ENCODE results near the gene CNPY2. TPM values are rescaled to one million over a fixed set of nuclear protein-coding genes. Genes with fewer than 3 reads are reported as not detected.
"Not testable (repeated sequence)": the region's sequence is repeated elsewhere in the genome, so short reads cannot be mapped to it uniquely, and the experiment has no call there.

Gene CNPY2
- total RNA-seq, 4 donors from 2014 or later = 72.5 to 131 (median 91.0) TPM

DNA sequence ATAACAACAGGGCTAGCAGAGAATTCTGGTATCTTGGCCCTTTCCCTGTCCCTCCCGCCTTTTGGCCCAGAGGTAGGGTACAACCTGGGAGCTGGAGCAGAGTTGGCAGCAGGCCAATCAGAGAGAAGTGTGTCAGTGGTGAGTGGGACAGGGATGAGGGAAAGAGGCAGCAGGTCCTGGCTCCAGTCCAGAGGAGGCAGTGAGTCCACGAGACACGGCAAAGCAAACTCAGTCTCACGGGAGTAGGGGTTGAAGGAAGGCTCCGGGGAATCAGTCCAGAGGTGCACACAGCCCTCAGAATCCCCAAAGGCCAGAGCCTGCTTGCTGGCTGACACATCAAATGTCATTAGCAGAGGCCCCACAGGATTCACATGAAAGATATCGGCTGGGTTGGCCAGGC, 10.7 kb upstream of the CNPY2 start:
- Histone ChIP-seq H3K9me3 (no peaks in the 10 kb centered on the region), H3K4me3 (no peak overlapping the region), H3K27me3 (no peaks in the 10 kb centered on the region), H3K27ac (no peak overlapping the region), H3K36me3 (peaks cover 0 to 68% (median 0%) of the 10 kb centered on the region in 3 donors), H3K4me1 (no peaks in the 10 kb centered on the region)
- DNase-seq = peak in 1 of 3 donors; percentile 31
- TF ChIP-seq CTCF (IDR thresholded peaks at IDR 0.05) (no peak), POLR2A (IDR thresholded peaks at IDR 0.05) (no peak)

GRCh38 chr12:56326126-56326525, 10.3 kb upstream of the CNPY2 start:
- TF ChIP-seq POLR2A (IDR thresholded peaks at IDR 0.05) (no peak), CTCF (IDR thresholded peaks at IDR 0.05) (no peak)

DNA sequence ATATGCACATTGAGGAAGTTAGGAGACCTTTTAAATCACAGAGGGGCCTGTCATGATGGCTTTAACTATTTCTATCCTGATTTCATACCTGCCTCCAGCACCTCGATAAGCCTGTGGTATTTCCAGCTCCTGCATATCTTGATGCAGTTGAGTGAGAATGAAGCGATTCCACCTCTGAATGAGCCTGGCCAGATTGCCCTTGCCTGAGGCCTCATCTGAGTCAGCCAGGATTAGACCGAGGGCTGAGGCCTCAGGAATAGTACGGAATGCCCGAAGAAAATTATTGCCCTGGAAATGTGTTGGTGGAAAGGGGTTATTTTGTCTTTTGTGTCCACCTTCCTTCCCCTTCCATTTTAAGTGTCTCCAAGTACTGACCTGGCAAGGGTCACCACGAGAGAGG, 8.4 kb upstream of the CNPY2 start:
- no peaks in the 10 kb centered on the region for H3K4me1 ChIP-seq
- no peak overlapping the region for H3K4me3 ChIP-seq
- no peaks in the 10 kb centered on the region for H3K9me3 ChIP-seq
- H3K27me3 ChIP-seq = no peaks in the 10 kb centered on the region
- H3K36me3 ChIP-seq = peaks cover 0 to 81% (median 0%) of the 10 kb centered on the region in 3 donors
- TF ChIP-seq POLR2A (IDR thresholded peaks at IDR 0.05) (no peak), CTCF (IDR thresholded peaks at IDR 0.05) (no peak)
- no peak overlapping the region for H3K27ac ChIP-seq
- DNase-seq = no peak

More at GRCh38 chr12:56326126-56326525, 10.3 kb upstream of the CNPY2 start:
- Histone ChIP-seq H3K4me3 (no peak overlapping the region), H3K27me3 (no peaks in the 10 kb centered on the region), H3K9me3 (no peaks in the 10 kb centered on the region), H3K4me1 (no peaks in the 10 kb centered on the region), H3K36me3 (peaks cover 0 to 68% (median 0%) of the 10 kb centered on the region in 3 donors), H3K27ac (no peak overlapping the region)
- no peak for DNase-seq

DNA sequence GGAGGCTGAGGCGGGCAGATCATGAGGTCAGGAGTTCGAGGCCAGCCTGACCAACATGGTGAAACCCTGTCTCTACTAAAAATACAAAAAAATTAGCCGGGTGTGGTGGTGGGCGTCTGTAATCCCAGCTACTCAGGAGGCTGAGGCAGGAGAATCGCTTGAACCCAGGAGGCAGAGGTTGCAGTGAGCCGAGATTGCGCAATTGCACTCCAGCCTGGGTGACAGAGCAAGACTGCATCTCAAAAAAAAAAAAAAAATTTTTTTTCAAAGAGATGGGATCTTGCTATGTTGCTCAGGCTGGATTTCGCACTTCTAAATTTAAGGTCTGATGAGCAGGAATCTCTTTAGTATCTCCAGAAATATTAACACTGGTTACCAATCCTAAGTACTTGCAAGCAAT, 5.8 kb upstream of the CNPY2 start:
- H3K27me3 ChIP-seq, H3K9me3 ChIP-seq, H3K27ac ChIP-seq, H3K4me1 ChIP-seq, H3K4me3 ChIP-seq, DNase-seq: not testable (repeated sequence)
- peaks cover 0 to 66% (median 0%) of the 10 kb centered on the region in 3 donors for H3K36me3 ChIP-seq

DNA sequence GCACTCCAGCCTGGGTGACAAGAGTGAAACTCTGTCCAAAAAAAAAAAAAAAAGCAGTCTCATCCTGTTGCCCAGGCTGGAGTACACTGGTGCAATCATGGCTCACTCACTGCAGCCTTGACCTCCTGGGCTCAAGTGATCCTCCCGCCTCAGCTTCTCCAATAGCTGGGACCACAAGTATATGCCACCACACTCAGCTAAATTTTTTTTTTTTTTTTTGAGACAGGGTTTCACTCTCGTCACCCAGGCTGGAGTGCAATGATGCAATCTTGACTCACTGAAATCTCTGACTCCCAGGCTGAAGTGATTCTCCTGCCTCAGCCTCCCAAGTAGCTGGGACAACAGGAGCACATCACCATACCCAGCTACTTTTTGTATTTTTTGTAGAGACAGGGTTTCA, 5.2 kb upstream of the CNPY2 start:
- Histone ChIP-seq H3K27ac (no peak overlapping the region), H3K9me3 (no peaks in the 10 kb centered on the region), H3K36me3 (peaks cover 0 to 60% (median 0%) of the 10 kb centered on the region in 3 donors), H3K4me3 (no peak overlapping the region), H3K27me3 (no peaks in the 10 kb centered on the region), H3K4me1 (peaks cover 0 to 6% (median 0%) of the 10 kb centered on the region in 4 donors)
- peak in 1 of 3 donors; percentile 7 for DNase-seq
- no peak for TF ChIP-seq POLR2A (IDR thresholded peaks at IDR 0.05)
- TF ChIP-seq CTCF (IDR thresholded peaks at IDR 0.05) = no peak

- Histone ChIP-seq H3K27me3 (no peaks in the 10 kb centered on the region), H3K4me3 (no peak overlapping the region), H3K9me3 (no peaks in the 10 kb centered on the region), H3K27ac (no peak overlapping the region), H3K36me3 (peaks cover 0 to 40% (median 0%) of the 10 kb centered on the region in 3 donors), H3K4me1 (peaks cover 0 to 15% (median 6%) of the 10 kb centered on the region in 4 donors)
- TF ChIP-seq POLR2A (IDR thresholded peaks at IDR 0.05) (no peak), CTCF (IDR thresholded peaks at IDR 0.05) (no peak)
- DNase-seq = no peak
These were observed 1.9 kb upstream of the CNPY2 start for GRCh38 chr12:56317675-56318074.
